GM23248 (cell line): Measurements from ENCODE around the gene PHEX.

Source experiments
- EZH2 ChIP-seq: fragments of 200-600 bp; sonication (generic); IDR thresholded peaks from 2 replicates; pipeline ENCODE4 v1.6.1; 2018; ENCODE audit warnings: antibody characterized with exemption, mild to moderate bottlenecking; ENCODE audit not compliant: insufficient read depth, poor library complexity, severe bottlenecking
- EZH2phosphoT487 ChIP-seq: fragments of 200-600 bp; sonication (generic); IDR thresholded peaks from 2 replicates; pipeline ENCODE4 v1.6.1; 2018; ENCODE audit warnings: antibody characterized with exemption, moderate library complexity, mild to moderate bottlenecking, low read depth; ENCODE audit not compliant: insufficient read depth

DNA sequence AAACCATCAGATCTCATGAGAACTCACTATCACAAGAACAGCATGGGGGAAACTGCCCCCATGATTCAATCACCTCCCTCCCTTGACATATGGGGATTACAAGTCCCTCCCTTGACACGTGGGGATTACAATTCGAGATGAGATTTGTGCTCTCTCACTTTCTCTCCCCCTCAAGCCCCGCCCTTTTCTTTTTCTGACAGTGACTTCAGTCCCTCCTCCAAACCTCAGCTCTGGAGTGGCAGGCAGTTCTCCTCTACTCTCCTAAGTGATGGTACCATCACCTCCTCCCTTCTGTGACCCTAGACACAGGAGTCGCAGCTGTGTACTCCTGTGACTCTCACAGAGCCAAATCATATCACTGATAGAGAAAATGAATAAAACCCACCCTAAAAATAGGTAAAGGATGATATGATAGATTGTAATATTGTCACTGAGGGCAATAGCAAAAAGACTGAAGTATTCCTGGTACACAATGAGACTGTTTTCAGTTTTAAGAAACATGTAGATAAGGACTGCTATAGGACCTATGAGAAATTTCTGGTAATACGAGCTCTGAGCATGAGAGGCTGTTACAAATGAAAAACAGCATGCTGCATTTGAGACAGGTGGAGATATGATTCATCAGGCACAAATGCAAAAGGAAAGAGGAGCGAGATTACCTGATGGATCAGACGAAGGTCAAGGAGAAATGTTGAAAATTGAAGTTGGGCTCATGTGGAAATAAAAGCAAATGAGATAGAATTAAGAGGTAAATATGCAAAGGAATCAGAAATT, 139.3 kb downstream of the PHEX start:
- TF ChIP-seq EZH2 (no peak), EZH2phosphoT487 (no peak)
